HG03521 (cell line): ENCODE measurements around the gene GGT1.
"Not testable (repeated sequence)": the region's sequence is repeated elsewhere in the genome, so short reads cannot be mapped to it uniquely, and the experiment has no call there.

Experiments
- ATAC-seq: cut with Tn5 transposase; IDR thresholded peaks from one replicate; pipeline ENCODE4 v1.9.1; 2021; ENCODE audit warnings: mild to moderate bottlenecking, moderate library complexity; ENCODE audit not compliant: unreplicated experiment

Gene GGT1

DNA sequence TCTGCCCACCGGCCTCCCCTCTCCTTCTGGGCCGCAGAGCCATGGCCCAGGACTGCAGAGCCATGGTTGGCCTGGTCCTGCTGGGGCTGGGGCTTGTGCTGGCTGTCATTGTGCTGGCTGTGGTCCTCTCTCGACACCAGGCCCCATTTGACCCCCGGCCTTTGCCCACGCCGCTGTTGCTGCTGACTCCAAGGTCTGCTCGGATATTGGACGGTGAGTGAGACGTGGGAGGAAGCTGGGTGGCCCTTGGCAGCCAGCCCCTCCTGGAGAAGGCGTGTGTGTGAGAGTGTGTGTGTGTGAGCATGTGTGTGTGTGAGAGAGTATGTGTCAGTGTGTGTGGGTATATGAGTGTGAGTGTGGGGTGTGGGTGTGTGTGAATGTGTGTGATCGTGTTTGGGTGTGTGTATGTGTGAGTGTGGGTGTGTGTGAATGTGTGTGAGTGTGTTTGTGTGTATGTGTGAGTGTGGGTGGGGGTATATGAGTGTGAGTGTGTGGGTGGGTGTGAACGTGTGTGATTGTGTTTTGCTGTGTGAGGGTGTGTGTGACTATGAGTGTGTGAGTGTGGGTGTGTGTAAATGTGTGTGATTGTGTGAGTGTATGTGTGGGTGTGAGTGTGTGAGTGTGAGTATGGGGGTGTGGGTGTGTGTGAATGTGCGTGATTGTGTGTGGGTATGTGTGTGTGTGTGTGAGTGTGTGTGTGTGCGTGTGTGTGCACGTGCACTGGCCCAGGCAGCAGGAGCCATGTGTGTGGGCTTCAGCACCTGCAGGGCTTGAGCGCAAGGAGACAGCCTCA is 30.4 kb downstream of the GGT1 start:
- ATAC-seq, result not testable (repeated sequence)

DNA sequence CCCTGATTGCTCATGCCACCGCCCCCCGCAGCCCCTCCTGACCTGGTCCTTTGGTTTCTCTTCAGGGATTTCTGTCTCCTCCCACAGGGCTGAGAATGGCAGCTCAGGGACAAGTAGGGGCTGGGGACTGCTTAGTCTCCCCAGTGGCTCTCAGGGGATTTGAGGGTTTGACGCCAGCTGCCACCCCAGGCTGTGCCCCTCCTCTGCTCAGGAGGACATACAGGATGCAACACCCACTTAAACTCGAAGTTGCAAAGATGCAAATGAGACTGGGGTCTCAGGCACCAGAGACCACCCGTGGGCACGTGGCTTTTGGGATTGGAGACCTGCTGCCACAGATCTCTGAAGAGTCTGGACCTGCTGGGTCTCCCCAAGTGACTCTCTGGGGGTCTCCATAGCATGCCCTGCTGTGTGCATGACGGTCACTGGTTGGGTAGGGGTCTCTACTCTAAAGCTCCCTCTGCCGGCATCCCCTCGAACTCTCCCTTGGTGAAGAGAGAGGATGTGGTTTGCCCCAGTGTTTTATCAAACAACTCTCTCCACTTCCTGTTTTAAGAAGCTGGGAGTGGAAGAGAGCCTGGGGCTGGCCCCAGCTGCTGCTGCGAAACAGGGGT is 31.9 kb downstream of the GGT1 start:
- ATAC-seq, result not testable (repeated sequence)

DNA sequence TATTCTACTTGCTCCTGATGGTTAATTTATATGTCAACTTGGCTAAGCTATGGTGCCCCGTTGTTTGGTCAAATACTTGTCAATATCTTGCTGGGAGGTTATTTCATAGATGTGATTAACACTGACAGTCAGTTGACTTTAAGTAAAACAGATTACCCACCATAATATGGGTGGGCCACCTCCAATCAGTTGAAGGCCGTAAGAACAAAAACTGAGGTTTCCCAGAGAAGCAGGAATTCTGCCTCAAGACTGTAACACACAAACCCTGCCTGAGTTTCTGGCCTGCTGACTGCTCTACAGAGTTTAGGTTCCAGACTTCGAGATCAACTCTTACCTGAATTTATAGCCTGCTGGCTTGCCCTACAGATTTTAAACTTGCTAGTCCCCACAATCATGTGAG is 33.5 kb downstream of the GGT1 start:
- ATAC-seq, result not testable (repeated sequence)

- not testable (repeated sequence) for ATAC-seq
Measured at GRCh38 chr22:24642307-24642706, 39.3 kb downstream of the GGT1 start.

DNA sequence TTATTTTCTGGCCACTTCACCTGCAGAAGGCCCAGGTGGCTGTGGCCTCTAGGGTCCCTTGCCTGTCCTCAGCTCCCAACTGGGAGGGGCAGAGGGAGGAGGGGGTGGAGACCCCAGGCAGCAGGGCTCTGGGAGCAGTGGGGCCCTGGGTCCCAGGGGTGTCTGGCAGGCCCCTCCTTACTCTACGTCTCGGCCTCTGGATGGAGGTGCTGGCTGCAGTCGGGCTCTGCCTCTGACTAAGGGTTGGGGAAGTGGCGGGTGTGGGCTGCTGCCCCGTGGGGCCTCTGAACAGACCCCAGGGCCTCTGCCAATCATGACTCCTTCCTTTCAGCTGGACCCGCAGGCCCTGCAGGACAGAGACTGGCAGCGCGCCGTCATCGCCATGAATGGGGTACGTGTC is 41.4 kb downstream of the GGT1 start:
- ATAC-seq, result not testable (repeated sequence)

DNA sequence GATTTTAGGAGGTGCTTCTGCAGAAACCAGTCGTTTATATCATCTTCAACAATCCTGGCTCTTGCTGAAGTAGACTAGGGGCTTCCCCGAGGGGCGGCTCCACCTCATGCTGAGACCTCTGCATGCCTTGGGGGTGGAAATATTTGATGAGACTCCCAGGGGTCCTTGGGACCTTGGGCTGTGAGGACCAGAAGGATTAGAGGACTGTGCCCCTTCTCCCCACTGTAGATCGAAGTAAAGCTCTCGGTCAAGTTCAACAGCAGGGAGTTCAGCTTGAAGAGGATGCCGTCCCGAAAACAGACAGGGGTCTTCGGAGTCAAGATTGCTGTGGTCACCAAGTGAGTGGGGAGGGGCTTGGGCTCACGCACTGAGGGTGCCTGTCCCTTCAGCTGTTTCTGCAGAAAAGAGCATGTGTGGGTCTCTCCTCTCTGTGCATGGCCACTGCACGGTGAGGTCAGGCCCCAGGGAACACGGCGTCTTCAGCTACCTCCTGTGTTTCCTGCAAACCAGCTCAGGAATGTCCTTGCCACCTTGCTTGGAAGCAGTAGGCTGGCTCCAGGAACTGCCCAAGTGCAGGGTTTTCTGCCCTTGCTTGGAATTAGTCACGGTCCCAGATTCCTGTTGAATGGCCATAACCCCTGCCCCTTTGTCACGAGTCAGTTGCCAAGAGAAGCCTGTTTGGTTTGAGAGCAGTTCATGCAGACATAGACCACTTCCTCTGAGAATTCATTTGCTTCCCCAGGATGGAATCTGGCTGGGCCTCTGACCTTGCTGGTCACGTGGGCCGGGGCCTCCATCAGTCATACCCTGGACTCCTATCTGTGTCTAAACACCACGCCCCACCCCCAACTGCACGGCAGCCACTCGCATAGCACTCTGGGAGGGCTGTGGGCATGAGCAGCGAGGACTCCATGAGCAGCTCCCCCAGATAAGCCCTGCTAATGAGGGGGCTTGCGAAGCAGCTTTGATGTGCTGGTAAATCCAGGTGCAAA is 42.7 kb downstream of the GGT1 start:
- not testable (repeated sequence) for ATAC-seq

GRCh38 chr22:24646756-24647155 is 43.8 kb downstream of the GGT1 start:
- ATAC-seq, result not testable (repeated sequence)

- not testable (repeated sequence) for ATAC-seq
Measured at GRCh38 chr22:24649371-24649770, 46.4 kb downstream of the GGT1 start.

GRCh38 chr22:24650884-24651283 is 47.9 kb downstream of the GGT1 start:
- ATAC-seq, result not testable (repeated sequence)

- not testable (repeated sequence) for ATAC-seq
Measured at GRCh38 chr22:24665395-24665794, 62.4 kb downstream of the GGT1 start.

DNA sequence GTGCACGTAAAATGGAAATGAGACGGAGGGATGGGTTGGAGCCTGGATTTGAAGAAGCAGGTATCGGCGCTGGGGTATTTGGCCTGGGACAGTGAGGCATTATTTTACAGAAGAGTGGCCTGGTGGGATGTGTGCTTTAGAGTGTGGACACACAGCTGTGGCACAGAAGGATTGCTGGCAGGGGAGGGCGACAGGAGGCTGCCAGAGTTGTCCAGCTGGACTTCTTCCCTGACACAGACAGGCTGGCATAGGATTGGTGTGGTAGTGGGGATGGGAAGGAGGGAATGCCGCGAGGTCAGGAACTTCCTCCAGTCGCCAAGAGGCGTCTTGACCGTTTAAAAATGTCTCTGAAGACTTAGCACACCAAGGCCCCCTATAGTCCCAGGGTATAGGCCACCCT is 64.9 kb downstream of the GGT1 start:
- ATAC-seq, result not testable (repeated sequence)

GRCh38 chr22:24672532-24672931 is 69.5 kb downstream of the GGT1 start:
- ATAC-seq, result not testable (repeated sequence)
